Measurements from ENCODE around the gene PLXNA2.

- no peak for TF ChIP-seq TAF1 (IDR thresholded peaks at IDR 0.05; ENCODE audit: borderline replicate concordance, low read depth, low read length)
- no peak for TF ChIP-seq POLR2AphosphoS5 (IDR thresholded peaks at IDR 0.05; ENCODE audit: low read depth, low read length)
Measured at GRCh38 chr1:208231881-208232661, 12.1 kb downstream of the PLXNA2 start.

Data from GM12892 (cell line).